OCI-LY7 (cell line): ENCODE data around the gene RTCA. TPM values are rescaled to one million over a fixed set of nuclear protein-coding genes. Genes with fewer than 3 reads are reported as not detected.

Experiments used
- BruUV-seq: library from RNA; stranded (reverse); fragments of 400-500 nt; replicated peaks from 2 replicates; lab custom pipeline; 2021; lab: Mats Ljungman, UMichigan
- CTCF ChIA-PET: fragments of 300-600 bp; sonication (Branson Sonifier 250); formaldehyde crosslinking; loops from one replicate; lab custom pipeline; 2022; ENCODE audit warnings: antibody characterized with exemption; ENCODE audit not compliant: unreplicated experiment; lab: Charles Lee
- POLR2A ChIA-PET: fragments of 300-600 bp; sonication (Branson Sonifier 250); formaldehyde crosslinking; loops from one replicate; lab custom pipeline; 2022; ENCODE audit warnings: antibody characterized with exemption; lab: Charles Lee
- DNase-seq: peaks from one replicate; pipeline ENCODE4 v3.0.0-alpha.2; 2015; ENCODE audit warnings: low spot score
- H2AFZ ChIP-seq: fragments of 200-600 bp; sonication (generic), shearing (Covaris generic); 2 replicates; pipeline ENCODE4 v1.6.1; 2014; ENCODE audit warnings: mild to moderate bottlenecking, antibody characterized with exemption, low read length, moderate library complexity
- H3K27ac ChIP-seq: fragments of 200-600 bp; sonication (generic); 2 replicates; pipeline ENCODE4 v1.5.1; 2014; ENCODE audit warnings: mixed run types, low read depth, mild to moderate bottlenecking, moderate library complexity, low read length, inconsistent platforms; ENCODE audit not compliant: poor library complexity, severe bottlenecking
- H3K36me3 ChIP-seq: fragments of 200-600 bp; sonication (generic); 2 replicates; pipeline ENCODE4 v1.6.1; 2014; ENCODE audit warnings: mild to moderate bottlenecking, antibody characterized with exemption, low read length, moderate library complexity, mixed read lengths; ENCODE audit not compliant: insufficient read depth
- H3K4me1 ChIP-seq: fragments of 200-600 bp; sonication (generic); 2 replicates; pipeline ENCODE4 v1.5.1; 2014; ENCODE audit warnings: mild to moderate bottlenecking, low read length; ENCODE audit not compliant: insufficient read depth, poor library complexity, severe bottlenecking
- H3K4me2 ChIP-seq: fragments of 200-600 bp; sonication (generic); 2 replicates; pipeline ENCODE4 v1.6.1; 2014; ENCODE audit warnings: mild to moderate bottlenecking, low read length
- H3K4me3 ChIP-seq: fragments of 200-600 bp; sonication (generic); 2 replicates; pipeline ENCODE4 v1.5.1; 2014; ENCODE audit warnings: mild to moderate bottlenecking, low read depth, low read length; ENCODE audit not compliant: poor library complexity, severe bottlenecking
- H3K79me2 ChIP-seq: fragments of 200-600 bp; sonication (generic); 2 replicates; pipeline ENCODE4 v1.6.1; 2016; ENCODE audit warnings: low read depth, mild to moderate bottlenecking, low read length, moderate library complexity, mixed read lengths; ENCODE audit not compliant: insufficient read depth
- H3K9me2 ChIP-seq: fragments of 200-600 bp; sonication (generic); 2 replicates; pipeline ENCODE4 v1.6.1; 2016; ENCODE audit warnings: mild to moderate bottlenecking, low read length, mixed read lengths; ENCODE audit not compliant: insufficient read depth
- H3K9me3 ChIP-seq: fragments of 200-600 bp; sonication (generic); 2 replicates; pipeline ENCODE4 v1.6.1; 2014; ENCODE audit warnings: mild to moderate bottlenecking, mixed run types, low read length, mixed read lengths
- H4K20me1 ChIP-seq: fragments of 200-600 bp; sonication (generic); 2 replicates; pipeline ENCODE4 v1.6.1; 2014; ENCODE audit warnings: mild to moderate bottlenecking, antibody characterized with exemption, low read length, moderate library complexity, mixed read lengths; ENCODE audit not compliant: insufficient read depth
- EZH2phosphoT487 ChIP-seq: fragments of 200-600 bp; sonication (generic); IDR thresholded peaks from 2 replicates; pipeline ENCODE4 v1.6.1; 2018; ENCODE audit warnings: low read depth, borderline replicate concordance, mild to moderate bottlenecking, mixed run types, antibody characterized with exemption, low read length, moderate library complexity, mixed read lengths
- intact Hi-C: fragments of 100-400 bp; cut with micrococcal nuclease; formaldehyde crosslinking; loops from one replicate; pipeline ENCODE4 v1.10.0; 2022; ENCODE audit not compliant: unreplicated experiment
- total RNA-seq, 2 experiments: library from RNA; depleted of rRNA in 1 of 2; stranded (reverse); fragments of >200 nt in 1 of 2; shearing (Covaris generic) in 1 of 2; gene quantifications; 2 replicates each; pipeline ENCODE4 v1.2.3, GENCODE V29; 2014 to 2022
- TF ChIP-seq, protein P1 (sequence below): fragments of 200-600 bp; sonication (generic); conservative IDR thresholded peaks from 2 replicates; pipeline ENCODE4 v1.5.1; 2014; ENCODE audit warnings: mild to moderate bottlenecking, antibody characterized with exemption, low read length, moderate library complexity, mixed read lengths

Gene RTCA
- total RNA-seq, 2 experiments from 2014 or later, result 25.9 to 42.7 TPM

DNA sequence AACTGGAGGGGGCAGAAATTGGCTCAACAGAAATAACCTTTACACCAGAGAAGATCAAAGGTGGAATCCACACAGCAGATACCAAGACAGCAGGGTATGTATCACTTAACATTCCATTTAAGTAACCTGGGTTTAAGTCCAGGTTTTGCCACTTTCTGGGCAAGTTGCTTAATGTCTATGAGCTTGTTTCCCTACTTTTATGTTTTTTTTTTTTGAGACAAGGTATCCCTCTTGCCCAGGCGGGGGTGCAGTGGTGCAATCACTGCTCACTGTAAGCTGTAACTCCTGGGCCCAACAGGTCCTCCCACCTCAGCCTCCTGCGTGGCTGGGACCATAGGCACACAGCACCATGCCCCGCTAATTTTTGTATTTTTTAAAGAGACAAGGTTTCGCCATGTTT is 2.2 kb downstream of the RTCA start:
- no peak for DNase-seq
- Histone ChIP-seq H4K20me1 (no peaks in the 10 kb centered on the region), H3K9me2 (no peaks in the 10 kb centered on the region), H3K36me3 (peaks cover 74% of the 10 kb centered on the region), H3K27ac (no peak overlapping the region), H3K9me3 (peaks cover 7% of the 10 kb centered on the region; the same call in 1 of the 2 replicates), H3K4me3 (no peak overlapping the region), H3K79me2 (peaks cover 43% of the 10 kb centered on the region), H2AFZ (no peak overlapping the region), H3K4me1 (peaks cover 19% of the 10 kb centered on the region), H3K4me2 (peak overlapping the region; percentile 86; the same call in 1 of the 2 replicates)
- ChIA-PET POLR2A (interaction anchor here (0.6 to 3.7 kb wide), 7 partner anchors 14 to 229 kb away, joined by 3 to 47 read pairs (median 4); partner anchors contain the start of gene DBT), CTCF (no interaction called here)
- no TSS peak for BruUV-seq
- intact Hi-C loops, result loop anchor here (5.0 to 10.0 kb wide), 2 partner anchors 136 to 627 kb away; partner anchors contain the start of genes EXTL2, SASS6, SLC30A7 and TRMT13
- TF ChIP-seq, protein P1, sequence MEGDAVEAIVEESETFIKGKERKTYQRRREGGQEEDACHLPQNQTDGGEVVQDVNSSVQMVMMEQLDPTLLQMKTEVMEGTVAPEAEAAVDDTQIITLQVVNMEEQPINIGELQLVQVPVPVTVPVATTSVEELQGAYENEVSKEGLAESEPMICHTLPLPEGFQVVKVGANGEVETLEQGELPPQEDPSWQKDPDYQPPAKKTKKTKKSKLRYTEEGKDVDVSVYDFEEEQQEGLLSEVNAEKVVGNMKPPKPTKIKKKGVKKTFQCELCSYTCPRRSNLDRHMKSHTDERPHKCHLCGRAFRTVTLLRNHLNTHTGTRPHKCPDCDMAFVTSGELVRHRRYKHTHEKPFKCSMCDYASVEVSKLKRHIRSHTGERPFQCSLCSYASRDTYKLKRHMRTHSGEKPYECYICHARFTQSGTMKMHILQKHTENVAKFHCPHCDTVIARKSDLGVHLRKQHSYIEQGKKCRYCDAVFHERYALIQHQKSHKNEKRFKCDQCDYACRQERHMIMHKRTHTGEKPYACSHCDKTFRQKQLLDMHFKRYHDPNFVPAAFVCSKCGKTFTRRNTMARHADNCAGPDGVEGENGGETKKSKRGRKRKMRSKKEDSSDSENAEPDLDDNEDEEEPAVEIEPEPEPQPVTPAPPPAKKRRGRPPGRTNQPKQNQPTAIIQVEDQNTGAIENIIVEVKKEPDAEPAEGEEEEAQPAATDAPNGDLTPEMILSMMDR, result no peak
- no peak for TF ChIP-seq EZH2phosphoT487

DNA sequence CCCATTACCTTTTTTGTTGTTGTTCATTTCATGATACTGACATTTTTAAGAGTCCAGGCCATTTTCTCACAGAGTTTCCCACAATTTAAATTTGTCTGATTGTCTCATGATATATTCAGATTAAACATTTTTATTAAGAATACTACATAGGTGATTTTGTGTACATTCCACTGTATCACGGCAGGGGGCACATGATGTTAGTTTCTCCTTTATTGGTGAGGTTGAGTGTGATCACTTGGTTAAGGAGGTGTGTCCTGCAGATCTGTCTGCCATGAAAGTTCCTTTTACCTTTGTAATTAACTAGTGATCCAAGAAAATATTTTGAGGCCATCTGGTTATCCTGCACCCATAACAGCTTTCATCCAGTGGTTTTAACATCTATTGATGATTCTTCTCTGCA is 11.8 kb downstream of the RTCA start:
- H3K4me3 ChIP-seq, result no peak overlapping the region
- intact Hi-C loops, result no loop called here
- no peak overlapping the region for H2AFZ ChIP-seq
- H3K9me2 ChIP-seq, result no peaks in the 10 kb centered on the region
- TSS peak; percentile 4 for BruUV-seq
- H3K36me3 ChIP-seq, result peaks cover 98% of the 10 kb centered on the region
- no peak overlapping the region for H3K27ac ChIP-seq
- H3K79me2 ChIP-seq, result no peaks in the 10 kb centered on the region
- CTCF ChIA-PET, result no interaction called here
- TF ChIP-seq, protein P1, result peak; percentile 43
- no peak for TF ChIP-seq EZH2phosphoT487
- peak; percentile 12 for DNase-seq
- no peaks in the 10 kb centered on the region for H3K4me1 ChIP-seq
- POLR2A ChIA-PET, result no interaction called here
- no peaks in the 10 kb centered on the region for H4K20me1 ChIP-seq
- H3K9me3 ChIP-seq, result no peaks in the 10 kb centered on the region
- H3K4me2 ChIP-seq, result no peak overlapping the region

- no peaks in the 10 kb centered on the region for H3K9me3 ChIP-seq
- BruUV-seq, result no TSS peak
- H2AFZ ChIP-seq, result no peak overlapping the region
- intact Hi-C loops, result no loop called here
- H3K9me2 ChIP-seq, result no peaks in the 10 kb centered on the region
- no peak for DNase-seq
- TF ChIP-seq, protein P1, result no peak
- no peaks in the 10 kb centered on the region for H4K20me1 ChIP-seq
- peaks cover 95% of the 10 kb centered on the region for H3K36me3 ChIP-seq
- no peaks in the 10 kb centered on the region for H3K79me2 ChIP-seq
- H3K4me2 ChIP-seq, result no peak overlapping the region
- CTCF ChIA-PET, result no interaction called here
- H3K4me3 ChIP-seq, result no peak overlapping the region
- no peak overlapping the region for H3K27ac ChIP-seq
- no peaks in the 10 kb centered on the region for H3K4me1 ChIP-seq
- POLR2A ChIA-PET, result interaction anchor here (0.6 to 0.9 kb wide), 2 partner anchors 13 to 299 kb away, joined by 3 to 4 read pairs; partner anchors contain the start of gene RTCA
Measured at GRCh38 chr1:100279358-100279923, 13.4 kb downstream of the RTCA start.
